Thoracic aorta (tissue), 2 donors: ENCODE results near the gene HSCB. TPM values are rescaled to one million over a fixed set of nuclear protein-coding genes. Genes with fewer than 3 reads are reported as not detected.
"Not testable (repeated sequence)": the region's sequence is repeated elsewhere in the genome, so short reads cannot be mapped to it uniquely, and the experiment has no call there.

Experiments used
- ATAC-seq: fragments of 150-250 bp; one replicate; pipeline ENCODE4 v1.8.0; 2017; ENCODE audit warnings: low read depth; ENCODE audit not compliant: insufficient number of reproducible peaks, low FRiP score
- DNase-seq: peaks from one replicate; pipeline ENCODE4 v3.0.0-alpha.2; 2020; ENCODE audit warnings: low spot score
- H3K27ac ChIP-seq, 2 donors: fragments of 200-600 bp; sonication (generic); 1 replicate in 1 of 2; 2 replicates in 1 of 2; pipeline ENCODE4 v1.5.1; 2016; ENCODE audit warnings: mild to moderate bottlenecking in 2 of 2, moderate library complexity in 2 of 2
- H3K27me3 ChIP-seq: fragments of 200-600 bp; sonication (generic); replicated peaks from 2 replicates; pipeline ENCODE4 v1.6.0; 2016; ENCODE audit warnings: mild to moderate bottlenecking; ENCODE audit not compliant: insufficient read depth
- H3K36me3 ChIP-seq: fragments of 200-600 bp; sonication (generic); one replicate; pipeline ENCODE4 v1.5.1; 2016
- H3K4me1 ChIP-seq, 2 donors: fragments of 200-600 bp; sonication (generic); 1 replicate in 1 of 2; 2 replicates in 1 of 2; pipeline versions ENCODE4 v1.5.1 to v1.6.0; 2016; ENCODE audit warnings: low read depth in 2 of 2, mild to moderate bottlenecking in 1 of 2; ENCODE audit not compliant: control insufficient read depth in 1 of 2
- H3K4me3 ChIP-seq: fragments of 200-600 bp; sonication (generic); 2 replicates; pipeline ENCODE4 v1.5.1; 2016; ENCODE audit warnings: mild to moderate bottlenecking
- H3K9me3 ChIP-seq: fragments of 200-600 bp; sonication (generic); 2 replicates; pipeline ENCODE4 v1.5.1; 2016
- total RNA-seq, 2 donors: library from RNA; depleted of rRNA; stranded (reverse); fragments of >200 nt; gene quantifications; one replicate each; pipeline versions ENCODE4 v1.1.0 to v1.2.3, GENCODE V29; 2016
- TF ChIP-seq, protein P1 (sequence below): fragments of 200-600 bp; sonication (generic); IDR thresholded peaks from one replicate; pipeline ENCODE4 v1.5.1; 2019; ENCODE audit warnings: antibody characterized with exemption

Gene HSCB
- total RNA-seq, 2 donors from 2014 or later, result 9.3 to 11.9 TPM

DNA sequence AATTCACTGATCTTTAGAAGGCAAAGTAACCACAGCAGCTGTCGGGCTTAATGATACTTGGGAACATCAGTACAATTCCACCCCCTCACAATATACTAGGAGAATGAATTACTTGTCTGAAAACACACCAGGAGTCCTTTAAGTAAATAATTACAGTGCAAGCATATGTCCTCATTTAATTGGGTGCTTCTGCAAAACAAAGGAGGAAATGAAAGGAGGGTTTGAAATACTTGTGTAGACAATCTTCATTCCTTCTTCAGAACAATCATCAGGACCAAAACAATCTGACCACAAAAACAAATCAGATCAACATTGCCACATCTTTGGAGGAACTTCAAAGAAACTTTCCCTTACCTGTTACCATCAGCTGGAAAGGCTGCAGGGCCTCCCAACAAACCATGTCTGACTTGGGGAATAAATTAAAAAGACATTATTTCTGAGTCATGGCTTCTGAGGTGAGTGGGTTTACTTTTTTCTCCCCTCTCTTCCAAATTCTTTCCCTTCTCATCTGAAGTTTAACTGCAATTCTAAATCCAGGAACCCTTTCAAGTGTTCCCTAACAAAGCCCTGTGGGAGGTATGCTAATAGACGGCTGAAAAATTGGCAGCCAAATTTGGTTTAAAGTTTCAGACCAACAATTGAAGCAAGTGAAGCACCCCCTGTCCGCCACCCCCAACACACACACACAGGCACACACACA lies 18.2 kb downstream of the HSCB start:
- no peak for ATAC-seq
- Histone ChIP-seq H3K9me3 (no peaks in the 10 kb centered on the region), H3K36me3 (no peaks in the 10 kb centered on the region), H3K27ac (no peak overlapping the region), H3K27me3 (no peaks in the 10 kb centered on the region), H3K4me3 (no peak overlapping the region), H3K4me1 (no peaks in the 10 kb centered on the region)
- TF ChIP-seq, protein P1, sequence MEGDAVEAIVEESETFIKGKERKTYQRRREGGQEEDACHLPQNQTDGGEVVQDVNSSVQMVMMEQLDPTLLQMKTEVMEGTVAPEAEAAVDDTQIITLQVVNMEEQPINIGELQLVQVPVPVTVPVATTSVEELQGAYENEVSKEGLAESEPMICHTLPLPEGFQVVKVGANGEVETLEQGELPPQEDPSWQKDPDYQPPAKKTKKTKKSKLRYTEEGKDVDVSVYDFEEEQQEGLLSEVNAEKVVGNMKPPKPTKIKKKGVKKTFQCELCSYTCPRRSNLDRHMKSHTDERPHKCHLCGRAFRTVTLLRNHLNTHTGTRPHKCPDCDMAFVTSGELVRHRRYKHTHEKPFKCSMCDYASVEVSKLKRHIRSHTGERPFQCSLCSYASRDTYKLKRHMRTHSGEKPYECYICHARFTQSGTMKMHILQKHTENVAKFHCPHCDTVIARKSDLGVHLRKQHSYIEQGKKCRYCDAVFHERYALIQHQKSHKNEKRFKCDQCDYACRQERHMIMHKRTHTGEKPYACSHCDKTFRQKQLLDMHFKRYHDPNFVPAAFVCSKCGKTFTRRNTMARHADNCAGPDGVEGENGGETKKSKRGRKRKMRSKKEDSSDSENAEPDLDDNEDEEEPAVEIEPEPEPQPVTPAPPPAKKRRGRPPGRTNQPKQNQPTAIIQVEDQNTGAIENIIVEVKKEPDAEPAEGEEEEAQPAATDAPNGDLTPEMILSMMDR, result no peak
- DNase-seq, result no peak

DNA sequence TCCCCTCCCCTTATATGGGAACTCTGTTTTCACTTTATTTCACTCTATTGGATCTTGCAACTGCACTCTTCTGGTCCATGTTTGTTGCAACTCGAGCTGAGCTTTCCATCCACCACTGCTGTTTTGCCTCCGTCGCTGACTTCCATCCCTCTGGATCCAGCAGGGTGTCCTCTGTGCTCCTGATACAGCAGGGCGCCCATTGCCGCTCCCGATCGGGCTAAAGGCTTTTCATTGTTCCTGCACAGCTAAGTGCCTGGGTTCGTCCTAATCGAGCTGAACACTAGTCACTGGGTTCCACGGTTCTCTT lies 19.6 kb downstream of the HSCB start:
- H3K36me3 ChIP-seq, result no peaks in the 10 kb centered on the region
- ATAC-seq (no peak), DNase-seq (no peak)
- H3K27ac ChIP-seq, result no peak overlapping the region
- no peak overlapping the region for H3K4me3 ChIP-seq
- H3K9me3 ChIP-seq, result no peaks in the 10 kb centered on the region
- TF ChIP-seq, protein P1, result no peak
- no peaks in the 10 kb centered on the region for H3K4me1 ChIP-seq
- no peaks in the 10 kb centered on the region for H3K27me3 ChIP-seq

- H3K4me1 ChIP-seq, H3K9me3 ChIP-seq, H3K4me3 ChIP-seq, H3K27me3 ChIP-seq, DNase-seq, ATAC-seq, H3K36me3 ChIP-seq, H3K27ac ChIP-seq: not testable (repeated sequence)
Measured at GRCh38 chr22:28762000-28762399, 20.2 kb downstream of the HSCB start.

DNA sequence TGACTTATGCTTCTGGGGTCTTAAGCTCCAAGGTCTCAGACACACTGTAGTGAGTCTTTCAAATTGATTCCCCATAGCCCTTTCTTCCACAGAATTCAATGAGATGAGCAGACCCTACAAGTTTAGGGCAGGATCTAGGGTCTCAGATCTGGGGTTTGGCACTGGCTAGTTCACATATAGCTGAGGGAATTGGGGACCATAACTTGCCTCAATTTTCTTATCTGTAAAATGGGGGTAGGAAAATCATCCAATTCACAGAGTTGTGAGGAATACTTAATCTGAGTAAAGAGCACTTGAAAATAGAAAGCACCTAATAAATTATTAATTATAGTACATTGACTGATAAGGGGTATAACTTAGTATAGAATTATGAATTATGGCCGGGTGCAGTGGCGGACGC lies 24.8 kb downstream of the HSCB start:
- TF ChIP-seq, protein P1, result no peak
- Histone ChIP-seq H3K4me1 (no peaks in the 10 kb centered on the region), H3K9me3 (no peaks in the 10 kb centered on the region), H3K36me3 (no peaks in the 10 kb centered on the region), H3K27ac (no peak overlapping the region), H3K27me3 (no peaks in the 10 kb centered on the region), H3K4me3 (no peak overlapping the region)
- no peak for ATAC-seq
- DNase-seq, result no peak

DNA sequence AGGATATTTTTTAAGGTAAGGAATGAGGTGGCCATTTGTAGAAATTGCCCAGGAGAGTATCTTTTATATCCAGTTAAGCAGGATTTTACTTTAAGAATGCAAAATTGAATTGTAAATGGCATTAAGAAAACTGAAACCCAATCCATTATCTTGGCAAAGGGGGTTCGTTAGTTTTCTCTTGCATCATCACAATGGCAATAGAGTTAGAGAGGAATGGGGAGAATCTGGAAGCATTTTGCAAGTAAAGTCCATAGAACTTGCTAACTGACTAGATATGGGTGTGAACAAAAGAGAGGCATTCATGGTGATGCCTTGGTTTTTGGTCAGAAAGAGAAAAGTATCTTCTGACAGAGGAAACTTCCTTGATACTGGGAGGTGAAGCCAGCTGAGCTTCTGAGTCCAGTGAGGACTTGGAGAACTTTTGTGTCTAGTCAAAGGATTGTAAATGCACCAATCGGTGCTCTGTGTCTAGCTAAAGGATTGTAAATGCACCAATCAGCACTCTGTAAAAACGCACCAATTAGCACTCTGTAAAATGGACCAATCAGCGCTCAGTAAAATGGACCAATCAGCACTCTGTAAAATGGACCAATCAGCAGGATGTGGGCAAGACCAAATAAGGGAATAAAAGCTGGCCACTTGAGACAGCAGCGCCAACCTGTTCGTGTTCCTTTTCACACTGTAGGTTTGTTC lies 27.0 kb downstream of the HSCB start:
- Histone ChIP-seq H3K4me3 (no peak overlapping the region), H3K27ac (no peak overlapping the region), H3K27me3 (no peaks in the 10 kb centered on the region), H3K9me3 (no peaks in the 10 kb centered on the region), H3K4me1 (peaks cover 0 to 5% of the 10 kb centered on the region in 2 donors), H3K36me3 (no peaks in the 10 kb centered on the region)
- DNase-seq (no peak), ATAC-seq (no peak)
- TF ChIP-seq, protein P1, result no peak
